ENCODE data around the gene C22orf31.

Gene C22orf31

DNA sequence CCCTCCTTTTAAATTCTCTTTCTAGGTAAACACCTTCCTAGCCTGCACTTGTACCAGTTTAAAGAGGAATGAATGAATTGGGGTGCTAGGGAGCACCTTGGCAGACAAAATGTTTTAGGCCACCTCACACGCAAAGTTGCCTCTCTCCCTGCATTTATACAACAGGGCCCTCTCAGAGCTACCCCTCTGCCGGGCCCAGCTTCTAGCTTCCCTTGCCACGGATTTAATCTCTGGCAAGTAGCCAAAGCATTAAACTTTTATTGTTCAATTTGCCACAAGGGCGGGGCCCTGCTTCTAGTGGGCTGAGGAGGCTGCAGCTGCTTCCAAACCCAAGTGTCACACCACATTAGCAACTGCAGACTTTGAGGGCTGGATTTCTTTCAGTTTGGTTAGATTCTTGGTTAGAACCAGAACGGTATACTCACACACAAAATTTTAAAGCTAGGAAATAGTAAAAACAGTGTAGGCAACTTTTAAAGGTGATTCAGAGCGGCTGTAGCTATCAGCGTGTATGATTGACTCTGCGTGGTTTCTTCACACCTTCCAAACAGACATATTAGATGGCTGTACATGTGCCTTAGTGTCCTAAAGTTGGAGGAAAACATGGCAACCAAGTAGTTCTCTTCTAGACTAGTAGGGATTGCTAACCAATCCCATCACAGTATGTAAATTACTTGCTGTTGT lies 17.7 kb upstream of the C22orf31 start:
- H3K27me3 Mint-ChIP-seq (ENCODE audit: low read depth, poor library complexity): no peaks in the 10 kb centered on the region
- peaks cover 80% of the 10 kb centered on the region for H3K4me1 Mint-ChIP-seq
- DNase-seq: no peak
- no peaks in the 10 kb centered on the region for H3K9me3 Mint-ChIP-seq
- TF ChIP-seq, protein P1, sequence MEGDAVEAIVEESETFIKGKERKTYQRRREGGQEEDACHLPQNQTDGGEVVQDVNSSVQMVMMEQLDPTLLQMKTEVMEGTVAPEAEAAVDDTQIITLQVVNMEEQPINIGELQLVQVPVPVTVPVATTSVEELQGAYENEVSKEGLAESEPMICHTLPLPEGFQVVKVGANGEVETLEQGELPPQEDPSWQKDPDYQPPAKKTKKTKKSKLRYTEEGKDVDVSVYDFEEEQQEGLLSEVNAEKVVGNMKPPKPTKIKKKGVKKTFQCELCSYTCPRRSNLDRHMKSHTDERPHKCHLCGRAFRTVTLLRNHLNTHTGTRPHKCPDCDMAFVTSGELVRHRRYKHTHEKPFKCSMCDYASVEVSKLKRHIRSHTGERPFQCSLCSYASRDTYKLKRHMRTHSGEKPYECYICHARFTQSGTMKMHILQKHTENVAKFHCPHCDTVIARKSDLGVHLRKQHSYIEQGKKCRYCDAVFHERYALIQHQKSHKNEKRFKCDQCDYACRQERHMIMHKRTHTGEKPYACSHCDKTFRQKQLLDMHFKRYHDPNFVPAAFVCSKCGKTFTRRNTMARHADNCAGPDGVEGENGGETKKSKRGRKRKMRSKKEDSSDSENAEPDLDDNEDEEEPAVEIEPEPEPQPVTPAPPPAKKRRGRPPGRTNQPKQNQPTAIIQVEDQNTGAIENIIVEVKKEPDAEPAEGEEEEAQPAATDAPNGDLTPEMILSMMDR (IDR thresholded peaks at IDR 0.05): no peak
- no peak overlapping the region for H3K27ac Mint-ChIP-seq
- H3K4me3 Mint-ChIP-seq: no peak overlapping the region
- H3K36me3 Mint-ChIP-seq (ENCODE audit: low read depth): no peaks in the 10 kb centered on the region

DNA sequence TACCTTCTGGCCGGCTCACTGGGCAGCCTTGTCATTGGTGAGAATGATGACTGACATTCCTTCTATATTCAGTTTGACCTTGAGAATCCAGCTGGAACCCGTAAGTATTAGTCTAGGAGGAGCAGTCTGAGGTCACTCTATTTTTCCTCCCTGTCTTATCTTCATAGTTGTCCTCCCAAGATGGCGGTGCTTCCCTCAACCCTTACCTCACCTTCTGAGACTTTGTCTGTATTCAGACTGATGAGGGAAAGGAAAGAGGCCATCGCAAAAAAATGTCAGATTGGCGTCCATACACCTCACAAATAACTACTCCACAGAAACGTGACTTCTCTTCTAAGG lies 17.2 kb upstream of the C22orf31 start:
- Mint-ChIP-seq H3K27me3 (ENCODE audit: low read depth, poor library complexity) (peaks cover 4% of the 10 kb centered on the region), H3K4me3 (no peak overlapping the region), H3K4me1 (peaks cover 80% of the 10 kb centered on the region), H3K36me3 (ENCODE audit: low read depth) (no peaks in the 10 kb centered on the region), H3K9me3 (no peaks in the 10 kb centered on the region), H3K27ac (no peak overlapping the region)
- TF ChIP-seq, protein P1 (IDR thresholded peaks at IDR 0.05): no peak
- DNase-seq: no peak

DNA sequence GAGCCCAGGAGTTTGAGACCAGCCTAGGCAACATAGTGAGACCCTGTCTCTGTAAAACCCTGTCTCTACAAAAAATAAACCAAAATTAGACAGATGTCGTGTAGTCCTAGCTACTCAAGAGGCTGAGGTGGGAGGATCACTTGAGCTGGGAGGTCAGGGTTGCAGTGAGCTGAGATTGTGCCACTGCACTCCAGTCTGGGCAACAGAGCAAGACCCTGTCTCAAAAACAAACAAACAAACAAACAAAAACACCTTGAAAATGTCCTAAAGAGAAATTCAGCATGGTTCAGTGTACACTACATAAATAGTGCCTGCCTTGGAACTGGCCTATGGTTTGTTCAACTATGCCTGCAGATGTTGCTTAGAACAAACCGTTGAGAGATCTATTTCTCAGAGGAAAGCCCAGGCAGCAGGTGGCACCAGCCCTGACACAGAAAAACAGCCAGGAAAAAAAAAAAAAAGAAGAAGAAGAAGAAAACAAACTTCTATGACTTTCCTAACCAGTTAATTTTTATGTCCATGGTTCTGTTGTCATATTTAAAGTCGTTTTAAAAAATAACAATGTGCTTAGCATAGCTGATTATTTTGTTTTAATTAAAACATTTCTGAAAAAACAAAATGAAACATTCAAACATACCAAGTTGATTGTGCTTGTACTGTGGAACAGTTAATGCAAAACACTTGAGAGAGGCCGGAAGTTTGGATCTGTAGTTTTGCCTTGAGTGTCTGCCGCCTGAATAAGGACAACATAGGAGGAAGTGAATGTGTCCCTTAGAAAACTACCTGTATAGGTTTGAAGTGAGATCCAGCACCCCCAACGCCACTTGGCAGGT lies 16.6 kb upstream of the C22orf31 start:
- Mint-ChIP-seq H3K4me3 (no peak overlapping the region), H3K36me3 (ENCODE audit: low read depth) (no peaks in the 10 kb centered on the region), H3K9me3 (no peaks in the 10 kb centered on the region), H3K4me1 (peaks cover 75% of the 10 kb centered on the region), H3K27me3 (ENCODE audit: low read depth, poor library complexity) (peaks cover 4% of the 10 kb centered on the region), H3K27ac (no peak overlapping the region)
- no peak for DNase-seq
- TF ChIP-seq, protein P1 (IDR thresholded peaks at IDR 0.05): no peak

DNA sequence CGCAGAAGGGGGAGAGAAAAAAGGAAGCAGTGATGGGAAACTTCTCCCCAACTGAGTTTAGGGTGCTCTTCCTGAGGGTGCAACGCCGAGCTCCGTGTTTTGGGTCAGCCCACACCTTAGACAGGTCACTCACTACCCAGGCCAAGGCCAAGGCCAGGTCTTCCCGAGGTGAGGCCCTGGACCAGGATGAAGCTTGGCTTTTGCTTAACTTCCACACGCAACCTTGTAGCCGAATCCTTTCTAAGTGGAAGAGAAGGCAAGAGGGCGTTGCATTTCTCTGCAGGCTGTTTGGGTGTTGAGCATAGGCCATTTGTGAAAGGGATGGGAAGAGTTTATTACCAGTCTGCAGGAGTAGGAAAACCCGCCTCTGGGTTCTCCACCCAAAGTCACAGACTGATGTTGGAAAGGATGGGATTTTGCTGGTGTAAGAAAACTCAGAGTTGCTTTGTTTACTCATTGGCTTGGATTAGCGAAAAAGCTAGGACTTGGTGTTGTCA lies 12.7 kb upstream of the C22orf31 start:
- Mint-ChIP-seq H3K27ac (no peak overlapping the region), H3K27me3 (ENCODE audit: low read depth, poor library complexity) (peaks cover 22% of the 10 kb centered on the region), H3K36me3 (ENCODE audit: low read depth) (no peaks in the 10 kb centered on the region), H3K9me3 (no peaks in the 10 kb centered on the region), H3K4me3 (peak overlapping the region; percentile 77), H3K4me1 (peaks cover 70% of the 10 kb centered on the region)
- TF ChIP-seq, protein P1 (IDR thresholded peaks at IDR 0.05): no peak
- DNase-seq: no peak

DNA sequence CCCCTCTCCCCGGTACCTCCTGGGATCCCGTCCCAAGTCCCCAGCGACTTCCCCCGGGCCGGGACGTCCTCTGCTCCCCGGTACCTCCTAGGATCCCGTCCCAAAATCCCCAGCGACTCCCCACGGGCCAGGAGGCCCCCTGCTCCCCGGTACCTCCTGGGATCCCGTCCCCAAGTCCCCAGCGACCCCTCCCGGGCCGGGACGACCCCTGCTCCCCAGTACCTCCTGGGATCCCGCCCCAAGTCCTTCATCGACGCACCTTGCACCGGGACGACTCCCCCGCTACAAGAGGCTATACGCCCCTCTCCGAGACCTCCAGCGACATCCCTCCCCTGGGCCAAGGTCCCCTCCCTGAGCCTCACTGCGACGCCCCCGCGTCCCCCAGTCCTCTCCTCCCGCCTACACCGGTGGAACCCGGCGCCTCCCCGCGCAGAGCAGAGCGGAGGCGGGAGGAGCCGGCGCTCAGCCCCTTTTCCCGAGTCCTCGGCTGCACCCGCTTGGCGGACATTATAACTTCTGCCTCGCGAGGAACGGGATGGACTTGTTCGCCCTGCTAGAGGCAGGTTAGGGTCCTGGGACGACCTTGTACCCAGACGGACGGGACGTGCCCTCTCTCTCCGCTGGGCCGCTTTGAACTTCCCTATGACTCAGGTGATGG lies 12.1 kb upstream of the C22orf31 start:
- Mint-ChIP-seq H3K4me3 (peak overlapping the region; percentile 77), H3K9me3 (no peaks in the 10 kb centered on the region), H3K36me3 (ENCODE audit: low read depth) (no peaks in the 10 kb centered on the region), H3K27me3 (ENCODE audit: low read depth, poor library complexity) (peaks cover 22% of the 10 kb centered on the region), H3K27ac (no peak overlapping the region), H3K4me1 (peaks cover 68% of the 10 kb centered on the region)
- TF ChIP-seq, protein P1 (IDR thresholded peaks at IDR 0.05): no peak
- peak; percentile 72 for DNase-seq

All from nephron progenitor cell (in vitro differentiated cells).